ENCODE results near the gene PKNOX2. TPM values are rescaled to one million over a fixed set of nuclear protein-coding genes. Genes with fewer than 3 reads are reported as not detected.

Gene PKNOX2
- total RNA-seq, 1 donor, result 0.86 TPM

DNA sequence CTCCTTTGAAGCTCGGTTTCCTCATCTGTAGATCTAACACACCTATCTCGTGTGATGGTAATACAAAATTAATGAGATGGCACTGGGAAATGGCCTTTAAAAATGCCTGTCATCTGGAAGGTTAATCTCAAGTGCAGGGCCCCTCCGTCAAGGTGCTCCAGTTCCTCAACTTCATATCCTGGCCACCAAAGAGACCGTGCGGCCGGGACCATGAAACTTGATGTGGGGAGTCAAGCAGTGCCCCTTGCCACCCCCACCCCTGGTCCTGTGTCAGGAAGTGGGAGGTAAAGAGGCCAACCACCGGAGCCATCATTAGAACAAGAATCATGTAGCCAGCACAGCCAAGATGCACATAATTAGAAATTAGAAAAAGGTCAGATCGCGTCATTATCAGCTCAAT, 223.3 kb downstream of the PKNOX2 start:
- no peak for DNase-seq (ENCODE audit: low read depth)
- TF ChIP-seq, protein P1, sequence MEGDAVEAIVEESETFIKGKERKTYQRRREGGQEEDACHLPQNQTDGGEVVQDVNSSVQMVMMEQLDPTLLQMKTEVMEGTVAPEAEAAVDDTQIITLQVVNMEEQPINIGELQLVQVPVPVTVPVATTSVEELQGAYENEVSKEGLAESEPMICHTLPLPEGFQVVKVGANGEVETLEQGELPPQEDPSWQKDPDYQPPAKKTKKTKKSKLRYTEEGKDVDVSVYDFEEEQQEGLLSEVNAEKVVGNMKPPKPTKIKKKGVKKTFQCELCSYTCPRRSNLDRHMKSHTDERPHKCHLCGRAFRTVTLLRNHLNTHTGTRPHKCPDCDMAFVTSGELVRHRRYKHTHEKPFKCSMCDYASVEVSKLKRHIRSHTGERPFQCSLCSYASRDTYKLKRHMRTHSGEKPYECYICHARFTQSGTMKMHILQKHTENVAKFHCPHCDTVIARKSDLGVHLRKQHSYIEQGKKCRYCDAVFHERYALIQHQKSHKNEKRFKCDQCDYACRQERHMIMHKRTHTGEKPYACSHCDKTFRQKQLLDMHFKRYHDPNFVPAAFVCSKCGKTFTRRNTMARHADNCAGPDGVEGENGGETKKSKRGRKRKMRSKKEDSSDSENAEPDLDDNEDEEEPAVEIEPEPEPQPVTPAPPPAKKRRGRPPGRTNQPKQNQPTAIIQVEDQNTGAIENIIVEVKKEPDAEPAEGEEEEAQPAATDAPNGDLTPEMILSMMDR (IDR thresholded peaks at IDR 0.05; ENCODE audit: insufficient read depth, low read depth, low read length), result no peak
- no peak overlapping the region for H3K4me3 ChIP-seq (ENCODE audit: low read depth, low read length)

DNA sequence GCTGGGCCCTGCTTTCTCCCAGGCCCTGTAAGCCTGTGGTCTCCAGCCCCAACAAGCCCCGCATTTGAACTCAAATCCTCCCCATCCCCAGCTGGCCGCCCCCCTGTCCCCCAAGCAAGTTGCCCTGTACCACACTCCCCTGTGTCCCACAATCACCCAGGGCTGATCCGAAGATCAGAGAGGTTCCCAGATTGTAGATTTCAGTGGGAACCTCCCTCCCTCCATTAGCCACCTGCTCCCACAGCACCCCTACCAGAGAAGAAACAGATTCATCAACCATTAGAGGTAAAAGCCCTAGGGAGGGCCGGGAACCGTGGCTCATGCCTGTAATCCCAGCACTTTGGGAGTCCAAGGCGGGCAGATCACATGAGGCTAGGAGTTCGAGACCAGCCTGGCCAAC, 224.1 kb downstream of the PKNOX2 start:
- TF ChIP-seq, protein P1 (IDR thresholded peaks at IDR 0.05; ENCODE audit: insufficient read depth, low read depth, low read length), result no peak
- DNase-seq (ENCODE audit: low read depth), result no peak
- H3K4me3 ChIP-seq (ENCODE audit: low read depth, low read length), result no peak overlapping the region

DNA sequence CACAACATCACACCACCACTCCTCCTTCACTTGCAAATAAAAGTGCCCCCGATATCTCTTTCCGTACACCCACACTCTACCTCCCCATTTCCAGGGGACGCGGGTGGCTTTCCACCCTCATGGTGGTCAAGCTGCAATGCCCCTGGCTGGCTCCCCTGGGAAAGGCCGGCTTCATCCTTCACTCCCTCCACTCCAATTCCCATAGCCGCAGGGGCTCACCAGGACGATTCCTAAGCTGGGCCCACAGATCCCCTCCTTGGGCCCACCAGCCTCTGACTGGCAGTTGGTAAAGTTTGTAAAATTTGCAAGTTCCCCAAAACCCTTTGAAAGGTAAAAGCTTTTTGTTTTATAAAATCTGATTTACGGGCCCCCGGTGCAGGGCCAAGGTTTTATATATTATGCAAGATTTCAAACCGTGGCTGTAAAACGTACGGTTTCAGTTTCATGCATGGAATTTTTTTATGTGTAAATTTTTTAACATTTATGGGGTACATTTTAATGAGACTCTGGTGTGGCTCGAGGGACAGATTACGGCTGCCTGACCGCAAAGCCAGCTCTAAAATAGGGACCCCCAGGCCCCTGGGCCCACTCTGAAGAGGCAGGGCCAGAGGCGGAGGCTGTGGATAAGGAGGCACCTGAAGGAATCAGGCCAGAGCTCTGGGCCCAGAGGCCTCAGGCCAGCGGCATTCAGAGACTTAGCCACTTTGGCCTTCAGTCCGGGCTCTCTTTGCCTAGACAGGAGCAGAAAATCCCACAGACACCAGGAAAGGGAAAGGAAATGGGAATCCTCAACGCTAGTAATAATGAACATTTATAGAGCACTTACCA, 225.0 kb downstream of the PKNOX2 start:
- peak; percentile 51 for DNase-seq (ENCODE audit: low read depth)
- TF ChIP-seq, protein P1 (IDR thresholded peaks at IDR 0.05; ENCODE audit: insufficient read depth, low read depth, low read length), result no peak
- H3K4me3 ChIP-seq (ENCODE audit: low read depth, low read length), result no peak overlapping the region

DNA sequence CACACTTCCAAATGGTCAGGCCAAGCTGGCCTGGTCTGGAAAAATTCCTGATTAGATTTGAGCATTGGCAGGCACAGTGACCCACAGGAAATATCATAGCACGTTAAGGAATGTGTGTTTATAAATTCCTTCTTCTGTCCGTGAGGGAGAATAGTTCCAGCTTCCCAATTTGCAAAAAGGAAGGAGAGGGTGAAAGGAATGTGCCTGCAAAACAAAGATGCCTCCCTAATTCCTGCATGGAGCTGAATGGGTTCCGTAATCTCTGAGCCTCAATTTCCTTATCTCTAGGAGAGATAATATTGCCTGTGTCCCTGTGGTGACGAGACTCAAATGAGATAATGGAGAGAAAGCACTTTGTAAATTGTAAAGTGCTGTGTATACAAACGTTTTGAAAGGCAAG, 226.4 kb downstream of the PKNOX2 start:
- TF ChIP-seq, protein P1 (IDR thresholded peaks at IDR 0.05; ENCODE audit: insufficient read depth, low read depth, low read length), result no peak
- DNase-seq (ENCODE audit: low read depth), result peak; percentile 63
- H3K4me3 ChIP-seq (ENCODE audit: low read depth, low read length), result no peak overlapping the region

DNA sequence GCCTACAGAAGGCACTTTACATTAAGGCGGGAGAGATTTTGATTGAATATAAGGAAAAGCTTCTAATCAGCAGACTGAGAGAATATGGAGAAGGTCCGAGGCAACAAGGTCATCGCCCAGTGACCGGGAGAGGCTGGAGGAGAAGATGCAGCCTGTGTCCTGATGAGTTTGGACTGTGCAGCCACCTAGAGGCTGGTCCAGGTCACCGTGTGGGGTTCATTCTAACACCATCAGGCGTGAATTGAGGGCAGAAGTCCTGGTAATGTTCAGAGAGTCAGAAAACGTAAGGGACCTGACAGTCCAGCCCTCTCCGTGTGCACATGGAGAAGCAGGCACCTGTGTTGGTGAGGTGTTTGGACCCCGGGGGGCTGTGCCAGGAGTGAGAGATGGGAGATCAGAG, 228.8 kb downstream of the PKNOX2 start:
- TF ChIP-seq, protein P1 (IDR thresholded peaks at IDR 0.05; ENCODE audit: insufficient read depth, low read depth, low read length), result no peak
- no peak overlapping the region for H3K4me3 ChIP-seq (ENCODE audit: low read depth, low read length)
- DNase-seq (ENCODE audit: low read depth), result no peak

DNA sequence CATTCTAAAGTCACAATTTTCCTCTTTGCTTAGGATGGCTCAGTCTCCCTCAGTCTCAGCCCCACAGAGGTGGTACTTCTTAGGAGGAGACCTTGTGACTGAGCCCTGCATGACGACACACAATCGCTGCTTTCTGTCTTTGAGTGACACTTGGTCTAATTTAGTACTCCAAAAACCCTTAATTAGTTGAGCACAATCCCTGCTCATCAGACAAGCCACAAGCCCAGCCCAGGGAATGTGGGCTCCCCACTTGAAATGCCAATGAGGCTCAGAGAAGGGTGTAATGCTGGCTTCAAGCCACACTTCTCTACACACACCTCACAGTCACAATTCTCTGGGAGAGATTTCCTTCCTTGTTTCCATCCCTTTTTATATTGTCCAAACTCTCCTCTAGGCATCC, 229.7 kb downstream of the PKNOX2 start:
- no peak overlapping the region for H3K4me3 ChIP-seq (ENCODE audit: low read depth, low read length)
- no peak for DNase-seq (ENCODE audit: low read depth)
- TF ChIP-seq, protein P1 (IDR thresholded peaks at IDR 0.05; ENCODE audit: insufficient read depth, low read depth, low read length), result no peak

DNA sequence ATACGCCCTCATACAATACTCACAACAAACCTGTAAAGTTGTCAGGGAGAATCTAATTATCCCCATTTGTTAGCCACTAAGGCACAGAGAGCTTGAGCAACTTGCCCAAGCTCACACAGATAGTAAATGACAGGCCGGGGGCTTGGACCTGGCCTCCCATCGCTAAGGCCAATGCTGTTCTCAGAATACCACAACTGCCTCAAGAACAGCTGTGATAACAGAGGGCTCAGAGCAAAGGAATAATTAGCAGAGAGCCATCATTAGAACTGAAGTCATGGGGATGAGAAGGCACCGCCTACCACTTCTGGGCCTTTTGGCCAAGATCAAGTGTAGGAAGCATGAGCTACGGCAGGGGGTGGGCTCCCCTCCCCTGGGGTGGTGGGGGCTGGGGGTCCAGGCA, 232.9 kb downstream of the PKNOX2 start:
- H3K4me3 ChIP-seq (ENCODE audit: low read depth, low read length), result no peak overlapping the region
- TF ChIP-seq, protein P1 (IDR thresholded peaks at IDR 0.05; ENCODE audit: insufficient read depth, low read depth, low read length), result no peak
- no peak for DNase-seq (ENCODE audit: low read depth)

Data from fibroblast of villous mesenchyme (primary cell).